Small intestine (tissue), 7 donors: ENCODE results near the gene PLEKHB2. TPM values are rescaled to one million over a fixed set of nuclear protein-coding genes. Genes with fewer than 3 reads are reported as not detected.

Source experiments
- DNase-seq, 2 donors: peaks; one replicate each; pipeline versions ENCODE4 v3.0.0 to v3.0.0-alpha.2; 2013
- FAIRE-seq: peaks from 2 replicates; lab custom pipeline; 2012; peaks lifted over from hg19 to GRCh38; lab: Jason Lieb, UNC
- H3K27ac ChIP-seq, 3 donors: one replicate each; pipeline ENCODE4 v1.5.1; 2013; ENCODE audit warnings: low read length in 2 of 3, mild to moderate bottlenecking in 2 of 3, control low read depth in 1 of 3, inconsistent platforms in 1 of 3, low read depth in 1 of 3, moderate library complexity in 1 of 3
- H3K27me3 ChIP-seq, 3 donors: one replicate each; pipeline ENCODE4 v1.6.1; 2013; ENCODE audit warnings: low read length in 3 of 3, inconsistent platforms in 1 of 3; ENCODE audit not compliant: control insufficient read depth in 3 of 3, insufficient read depth in 3 of 3
- H3K36me3 ChIP-seq, 3 donors: one replicate each; pipeline ENCODE4 v1.6.1; 2013; ENCODE audit warnings: low read length in 3 of 3, inconsistent platforms in 1 of 3, low read depth in 1 of 3, mild to moderate bottlenecking in 1 of 3, moderate library complexity in 1 of 3; ENCODE audit not compliant: control insufficient read depth in 3 of 3, insufficient read depth in 2 of 3
- H3K4me1 ChIP-seq, 3 donors: one replicate each; pipeline ENCODE4 v1.6.1; 2013; ENCODE audit warnings: low read length in 2 of 3, inconsistent platforms in 1 of 3, low read depth in 1 of 3, mild to moderate bottlenecking in 1 of 3, moderate library complexity in 1 of 3; ENCODE audit not compliant: control insufficient read depth in 3 of 3, insufficient read depth in 2 of 3
- H3K4me3 ChIP-seq, 3 donors: one replicate each; pipeline ENCODE4 v1.5.1; 2013; ENCODE audit warnings: low read length in 3 of 3, control low read depth in 1 of 3, inconsistent platforms in 1 of 3, low read depth in 1 of 3, mild to moderate bottlenecking in 1 of 3, moderate library complexity in 1 of 3
- H3K9me3 ChIP-seq, 2 donors: one replicate each; pipeline ENCODE4 v1.6.1; 2013; ENCODE audit warnings: low read depth in 1 of 2, low read length in 1 of 2; ENCODE audit not compliant: control insufficient read depth in 2 of 2, insufficient read depth in 1 of 2
- WGBS, 3 donors: extraction: QIAGEN DNeasy Blood & Tissue Kit; methylation state at CpG; one replicate each; pipeline ENCODE4 v1.1.7; 2013; 5-methylcytosine and 5-hydroxymethylcytosine counted together
- polyA plus RNA-seq, 4 donors: library from polyadenylated mRNA; stranded (reverse) in 3 of 4; unstranded in 1 of 4; fragments of 200-250 nt in 3 of 4; fragments of 120-200 nt in 1 of 4; gene quantifications; one replicate each; pipeline versions ENCODE4 v1.2.1 to v1.2.3, GENCODE V29; 2013
- donor health status: healthy with polysubstance abuse.
- donor health status: control.
- donor health status: control.
- donor health status: Bipolar disorder and iron deficiency.
- donor health status: healthy.

PLEKHB2 gene
- polyA plus RNA-seq, 4 donors, result 40.3 to 134 (median 66.4) TPM

DNA sequence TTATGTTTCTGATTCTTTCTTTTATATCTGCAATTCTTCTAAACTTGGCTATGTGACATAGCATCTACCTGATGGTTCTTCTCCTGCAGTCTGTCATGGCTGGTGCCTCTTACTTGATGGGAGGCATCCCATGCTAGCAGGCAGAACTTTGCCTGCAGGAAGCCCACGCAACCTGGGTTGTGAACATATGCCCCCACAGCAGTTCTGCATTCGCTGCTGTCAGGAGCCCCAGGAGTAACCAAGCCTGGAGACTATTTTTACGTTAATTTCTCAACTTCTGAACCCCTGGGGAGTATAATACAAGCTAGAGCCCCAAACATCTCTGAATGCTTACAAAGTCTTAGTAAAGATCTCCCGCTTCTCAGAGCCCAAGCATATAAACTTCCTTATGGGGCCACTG lies 23.9 kb upstream of the PLEKHB2 start:
- FAIRE-seq (no peak), DNase-seq (no peak)
- 90 to 97% (median 96%) methylated on average over 4 of the region's 4 CpGs for WGBS, 3 donors
- H3K27ac ChIP-seq, result no peak overlapping the region
- H3K27me3 ChIP-seq, result no peaks in the 10 kb centered on the region
- H3K9me3 ChIP-seq, result no peaks in the 10 kb centered on the region
- H3K4me1 ChIP-seq, result peaks cover 0 to 2% (median 0%) of the 10 kb centered on the region in 3 donors
- H3K36me3 ChIP-seq, result peaks cover 9 to 50% (median 31%) of the 10 kb centered on the region in 3 donors
- no peak overlapping the region for H3K4me3 ChIP-seq

DNA sequence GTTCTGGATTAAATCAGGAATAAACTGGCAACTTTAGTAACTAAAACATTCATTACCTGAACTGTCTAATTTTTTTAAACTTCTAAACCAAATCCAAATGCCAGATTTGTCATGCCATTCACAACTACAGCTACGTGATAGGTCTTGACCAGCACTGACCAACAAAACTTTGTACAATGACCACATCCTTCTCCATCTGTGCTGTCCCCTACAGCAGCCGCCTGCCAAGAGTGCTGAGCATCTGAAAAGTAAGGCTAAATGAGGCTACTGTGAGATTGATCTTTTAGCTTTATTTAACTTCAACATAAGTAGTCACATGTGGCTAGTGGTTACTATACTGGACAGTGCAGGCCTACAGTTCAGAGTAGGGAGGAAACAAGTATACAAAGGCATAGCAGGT lies 19.5 kb upstream of the PLEKHB2 start:
- DNase-seq (no peak), FAIRE-seq (no peak)
- no peaks in the 10 kb centered on the region for H3K27me3 ChIP-seq
- WGBS, 3 donors, result 71 to 84% (median 81%) methylated on average over 2 of the region's 2 CpGs
- no peak overlapping the region for H3K4me3 ChIP-seq
- H3K27ac ChIP-seq, result peak overlapping the region in 1 of 3 donors; percentile 27
- H3K36me3 ChIP-seq, result peaks cover 3 to 52% (median 22%) of the 10 kb centered on the region in 3 donors
- no peaks in the 10 kb centered on the region for H3K4me1 ChIP-seq
- H3K9me3 ChIP-seq, result no peaks in the 10 kb centered on the region

DNA sequence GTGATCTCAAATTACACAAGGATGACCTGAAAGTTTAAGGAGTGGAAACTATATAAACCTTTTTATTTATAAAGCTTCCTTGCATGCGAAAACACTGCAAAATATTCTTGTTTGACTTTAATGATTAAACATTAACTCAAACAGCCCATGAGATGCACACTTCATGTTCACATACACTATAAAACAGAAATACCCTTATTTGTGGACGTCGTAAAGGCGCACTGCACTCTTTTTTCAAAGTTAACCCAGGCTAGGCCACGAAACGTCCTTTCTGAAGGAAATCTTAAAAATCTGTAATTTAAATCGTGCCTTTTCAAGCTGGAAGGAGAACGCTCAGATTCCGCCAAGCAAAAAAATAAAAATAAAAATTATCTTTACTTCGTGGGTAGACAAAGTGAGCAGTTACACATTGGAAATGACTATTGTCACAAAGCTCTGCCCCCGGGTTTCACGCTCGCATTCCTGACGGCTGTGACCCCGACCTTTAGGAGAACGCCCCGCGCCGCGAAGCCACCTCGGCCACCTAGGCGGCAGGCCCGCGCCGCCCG lies 12.6 kb upstream of the PLEKHB2 start:
- 0 to 1% (median 1%) methylated on average over 26 of the region's 26 CpGs for WGBS, 3 donors

DNA sequence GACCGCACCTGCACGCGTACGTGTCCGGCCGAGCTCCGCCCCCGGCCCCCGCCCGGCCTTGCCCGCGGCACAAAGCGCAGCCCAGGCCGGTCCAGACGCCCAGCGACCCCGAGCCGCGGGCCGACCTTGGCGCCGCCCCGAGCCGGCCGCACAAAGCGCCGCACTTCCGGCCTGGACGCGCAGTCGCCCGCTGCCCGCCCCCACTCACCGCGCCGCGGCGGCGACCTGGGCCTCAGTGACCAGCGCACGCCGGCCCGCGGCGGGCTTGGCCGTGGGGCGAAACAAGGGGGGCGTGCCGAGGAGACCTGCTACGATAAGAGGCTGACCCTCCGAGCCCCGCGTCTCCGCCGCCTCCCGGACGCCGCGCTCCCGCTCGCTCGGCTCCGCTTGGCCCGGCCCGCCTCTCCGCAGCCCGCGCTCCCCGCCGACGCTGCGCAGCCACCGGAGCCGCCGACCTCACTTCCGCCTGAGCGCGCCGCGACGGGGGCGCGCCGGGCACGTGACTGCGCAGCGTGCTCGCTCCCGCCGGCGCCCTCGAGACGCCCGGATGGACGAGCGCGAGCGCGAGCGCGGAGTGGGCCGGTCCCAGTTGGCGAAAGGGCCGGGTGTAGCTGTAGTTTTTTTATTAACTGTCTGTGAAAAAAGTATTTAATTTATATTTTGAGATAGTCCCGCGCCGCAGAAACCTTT lies 12.0 kb upstream of the PLEKHB2 start, which contains the start of gene FAM168B:
FAM168B (minus strand) TSS at position 455 of the 690 bp plus-strand sequence. CDS start 10,814 bp downstream, outside the sequence.
- Histone ChIP-seq H3K9me3 (no peaks in the 10 kb centered on the region), H3K4me3 (peak within 1 kb of the TSS; percentile 69 to 97 (median 86)), H3K36me3 (peaks cover 0 to 24% (median 1%) of the 10 kb centered on the region in 3 donors), H3K4me1 (peaks cover 0 to 7% (median 3%) of the 10 kb centered on the region in 3 donors), H3K27ac (peak within 1 kb of the TSS; percentile 97 to 99 (median 97)), H3K27me3 (no peaks in the 10 kb centered on the region)
- DNase-seq, result peak; percentile 90 to 97
- no peak for FAIRE-seq
- 0% methylated on average over 81 to 107 of the region's 107 CpGs for WGBS, 3 donors

More for the DNA sequence above, 12.6 kb upstream of the PLEKHB2 start:
- H3K9me3 ChIP-seq, result no peaks in the 10 kb centered on the region
- peak overlapping the region; percentile 57 to 97 (median 69) for H3K4me3 ChIP-seq
- DNase-seq (peak; percentile 20 to 64), FAIRE-seq (no peak)
- H3K27ac ChIP-seq, result peak overlapping the region; percentile 97 to 99 (median 97)
- H3K36me3 ChIP-seq, result peaks cover 0 to 29% (median 7%) of the 10 kb centered on the region in 3 donors
- no peaks in the 10 kb centered on the region for H3K27me3 ChIP-seq
- H3K4me1 ChIP-seq, result peaks cover 0 to 7% (median 3%) of the 10 kb centered on the region in 3 donors

DNA sequence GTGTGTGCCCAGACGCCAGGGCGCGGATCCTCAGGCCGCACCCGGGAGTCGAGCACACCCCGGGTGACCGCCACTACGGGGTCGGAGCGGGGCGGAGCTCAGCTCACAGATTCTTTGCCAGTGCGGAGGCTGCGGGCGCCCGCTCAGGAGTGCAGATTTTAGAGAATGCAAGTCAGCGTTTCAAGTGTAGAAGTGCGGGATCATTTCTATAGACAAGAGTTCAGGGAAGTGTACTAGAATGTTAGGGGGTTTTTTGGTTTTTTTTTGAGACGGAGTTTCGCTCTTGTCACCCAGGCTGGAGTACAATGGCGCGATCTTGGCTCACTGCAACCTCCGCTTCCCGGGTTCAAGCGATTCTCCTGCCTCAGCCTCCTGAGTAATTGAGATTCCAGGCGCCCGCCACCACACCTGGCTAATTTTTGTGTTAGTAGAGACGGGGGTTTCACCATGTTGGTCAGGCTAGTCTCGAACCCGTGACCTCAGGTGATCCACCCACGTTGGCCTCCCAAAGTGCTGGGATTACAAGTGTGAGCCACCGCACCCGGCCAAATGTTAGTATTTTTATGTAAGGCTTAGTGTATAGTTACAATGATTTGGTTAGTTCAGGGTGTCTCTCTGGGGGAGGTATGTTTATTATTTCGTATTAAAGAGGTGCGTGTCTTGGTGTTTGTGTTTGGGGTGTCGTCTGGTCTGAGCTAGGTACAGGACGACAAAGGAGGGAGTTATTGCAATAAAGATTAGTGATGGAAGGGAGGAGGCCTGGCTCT lies 11.3 kb upstream of the PLEKHB2 start:
- peak overlapping the region; percentile 97 to 99 (median 97) for H3K27ac ChIP-seq
- H3K36me3 ChIP-seq, result peaks cover 0 to 21% (median 0%) of the 10 kb centered on the region in 3 donors
- peak overlapping the region; percentile 56 to 97 (median 86) for H3K4me3 ChIP-seq
- no peaks in the 10 kb centered on the region for H3K27me3 ChIP-seq
- FAIRE-seq (no peak), DNase-seq (peak; percentile 27 to 30)
- WGBS, 3 donors, result 2 to 7% (median 4%) methylated on average over 36 to 37 of the region's 37 CpGs
- H3K4me1 ChIP-seq, result peaks cover 0 to 7% (median 3%) of the 10 kb centered on the region in 3 donors
- no peaks in the 10 kb centered on the region for H3K9me3 ChIP-seq

DNA sequence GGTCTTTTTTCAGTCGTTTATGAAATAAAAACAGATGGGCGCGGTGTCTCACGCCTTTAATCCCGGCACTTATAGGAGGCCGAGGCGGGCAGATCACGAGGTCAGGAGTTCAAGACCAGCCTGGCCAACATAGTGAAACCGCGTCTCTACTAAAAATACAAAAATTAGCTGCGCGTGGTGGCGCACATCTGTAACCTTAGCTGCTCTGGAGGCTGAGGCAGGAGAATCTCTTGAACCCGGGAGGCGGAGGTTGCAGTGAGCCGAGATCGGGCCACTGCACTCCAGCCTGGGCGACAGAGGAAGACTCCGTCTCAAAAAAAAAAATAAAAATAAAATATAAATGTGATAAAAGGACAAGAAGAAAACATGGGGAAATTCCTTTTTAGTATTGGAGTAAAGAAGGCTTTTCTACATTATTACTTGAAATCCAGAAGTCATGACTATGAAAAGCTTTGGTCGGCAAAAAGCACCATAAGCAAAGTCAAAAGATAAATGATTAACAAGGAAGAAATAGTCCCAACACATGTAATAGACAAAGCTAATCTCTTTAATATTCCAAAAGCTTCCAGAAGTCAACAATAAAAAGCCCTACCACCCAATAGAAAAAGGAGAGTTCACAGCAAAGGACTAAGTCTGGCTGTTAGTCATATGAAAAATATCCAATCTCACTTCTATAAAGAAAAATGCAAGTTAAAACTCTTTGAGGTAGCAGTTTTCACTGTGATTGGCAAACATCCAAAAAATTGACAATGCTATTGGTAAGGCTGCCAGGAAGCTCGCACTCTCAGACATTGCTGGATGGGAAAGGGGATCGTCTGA lies 10.5 kb upstream of the PLEKHB2 start:
- DNase-seq (peak; percentile 49 to 64), FAIRE-seq (no peak)
- H3K9me3 ChIP-seq, result no peaks in the 10 kb centered on the region
- H3K27ac ChIP-seq, result peak overlapping the region in 2 of 3 donors; percentile 97 to 99
- peak overlapping the region in 2 of 3 donors; percentile 19 to 97 for H3K4me3 ChIP-seq
- WGBS, 3 donors, result 22 to 59% (median 29%) methylated on average over 22 of the region's 22 CpGs
- H3K36me3 ChIP-seq, result peaks cover 0 to 15% (median 0%) of the 10 kb centered on the region in 3 donors
- no peaks in the 10 kb centered on the region for H3K27me3 ChIP-seq
- peaks cover 0 to 7% (median 3%) of the 10 kb centered on the region in 3 donors for H3K4me1 ChIP-seq

DNA sequence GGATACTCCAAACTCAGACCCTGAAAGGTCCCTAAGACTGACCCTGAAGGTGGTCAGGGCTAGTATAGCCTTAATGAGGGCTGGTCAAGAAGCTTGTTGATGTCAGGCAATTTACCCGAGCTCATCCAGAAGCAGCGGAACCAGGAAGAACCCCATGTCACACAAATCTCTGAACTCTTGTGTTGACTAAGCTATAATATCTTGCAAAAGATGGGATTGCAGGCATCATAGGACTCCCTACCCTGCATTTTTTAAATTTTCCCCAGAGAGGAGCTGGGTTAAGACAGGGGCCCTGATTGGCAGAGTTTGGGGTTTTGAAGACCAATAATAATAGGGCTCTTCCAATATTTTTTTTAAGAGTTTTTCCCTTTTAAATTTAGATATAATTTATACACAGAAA lies 2.0 kb upstream of the PLEKHB2 start:
- Histone ChIP-seq H3K27me3 (no peaks in the 10 kb centered on the region), H3K4me3 (no peak overlapping the region), H3K27ac (no peak overlapping the region), H3K36me3 (no peaks in the 10 kb centered on the region), H3K9me3 (no peaks in the 10 kb centered on the region), H3K4me1 (peaks cover 0 to 22% (median 0%) of the 10 kb centered on the region in 3 donors)
- FAIRE-seq, result no peak
- DNase-seq, result no peak
- WGBS, 3 donors, result 80 to 86% (median 83%) methylated on average over 2 of the region's 2 CpGs
